ENCODE data around the gene SEC61G.

The SEC61G gene

GRCh38 chr7:54792383-54792782, 33.4 kb upstream of the SEC61G start:
- Histone ChIP-seq H3K4me3 (no peak overlapping the region), H3K27ac (no peak overlapping the region)
- no peak for DNase-seq (ENCODE audit: low spot score)

GRCh38 chr7:54788664-54789063, 29.7 kb upstream of the SEC61G start:
- TF ChIP-seq CTCF (IDR thresholded peaks at IDR 0.05) = peak; percentile 67
- H3K4me3 ChIP-seq = peak overlapping the region; percentile 57

More at GRCh38 chr7:54792383-54792782, 33.4 kb upstream of the SEC61G start:
- TF ChIP-seq CTCF (IDR thresholded peaks at IDR 0.05) = no peak

GRCh38 chr7:54785261-54785660, 26.2 kb upstream of the SEC61G start:
- Histone ChIP-seq H3K4me3 (no peak overlapping the region), H3K27ac (no peak overlapping the region)
- no peak for TF ChIP-seq CTCF (IDR thresholded peaks at IDR 0.05)
- DNase-seq (ENCODE audit: low spot score) = no peak

More at GRCh38 chr7:54788664-54789063, 29.7 kb upstream of the SEC61G start:
- H3K27ac ChIP-seq = no peak overlapping the region
- no peak for DNase-seq (ENCODE audit: low spot score)

DNA sequence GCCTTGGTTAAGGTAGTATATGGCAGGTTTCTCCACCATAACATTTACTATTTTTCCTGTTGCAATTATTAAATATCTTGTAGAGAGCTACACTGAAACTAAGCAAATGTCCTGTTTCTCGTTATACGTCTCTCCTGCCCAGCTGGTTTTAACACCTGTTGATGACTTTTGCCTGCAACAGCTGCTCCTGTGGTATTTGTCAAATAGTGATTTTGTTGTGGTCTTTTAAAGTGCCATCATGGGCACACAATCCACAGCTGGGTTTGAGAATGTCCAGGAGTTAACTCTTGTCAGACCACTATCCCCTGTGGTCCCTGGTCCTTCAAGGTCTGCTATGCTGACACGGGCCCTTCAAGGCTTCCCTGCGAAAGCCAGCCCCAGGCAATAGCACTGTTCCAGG, 24.9 kb upstream of the SEC61G start:
- no peak for DNase-seq (ENCODE audit: low spot score)
- Histone ChIP-seq H3K4me3 (no peak overlapping the region), H3K27ac (no peak overlapping the region)
- no peak for TF ChIP-seq CTCF (IDR thresholded peaks at IDR 0.05)

DNA sequence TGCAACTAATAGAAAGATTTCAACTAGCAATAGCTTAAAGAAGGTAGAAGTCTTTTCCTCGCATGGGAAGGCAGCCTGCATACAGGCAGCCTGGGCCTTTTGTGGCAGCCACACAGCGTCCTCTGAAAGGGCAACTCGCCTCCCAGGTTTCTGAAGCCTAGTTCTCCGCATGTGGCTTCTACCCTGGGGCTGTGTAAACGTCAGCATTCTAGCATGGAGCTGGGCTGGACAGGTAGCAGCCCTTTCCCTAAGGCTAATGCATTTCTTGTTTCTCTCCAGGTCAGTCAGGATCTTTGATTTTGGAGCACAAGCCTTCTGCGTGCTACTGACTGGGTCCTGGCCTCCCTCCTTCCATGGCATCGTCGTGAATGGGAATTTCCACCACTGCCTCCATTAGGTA, 23.8 kb upstream of the SEC61G start:
- Histone ChIP-seq H3K27ac (no peak overlapping the region), H3K4me3 (no peak overlapping the region)
- no peak for TF ChIP-seq CTCF (IDR thresholded peaks at IDR 0.05)
- no peak for DNase-seq (ENCODE audit: low spot score)

GRCh38 chr7:54782314-54782713, 23.3 kb upstream of the SEC61G start:
- no peak for DNase-seq (ENCODE audit: low spot score)
- H3K27ac ChIP-seq = no peak overlapping the region
- no peak for TF ChIP-seq CTCF (IDR thresholded peaks at IDR 0.05)
- no peak overlapping the region for H3K4me3 ChIP-seq

DNA sequence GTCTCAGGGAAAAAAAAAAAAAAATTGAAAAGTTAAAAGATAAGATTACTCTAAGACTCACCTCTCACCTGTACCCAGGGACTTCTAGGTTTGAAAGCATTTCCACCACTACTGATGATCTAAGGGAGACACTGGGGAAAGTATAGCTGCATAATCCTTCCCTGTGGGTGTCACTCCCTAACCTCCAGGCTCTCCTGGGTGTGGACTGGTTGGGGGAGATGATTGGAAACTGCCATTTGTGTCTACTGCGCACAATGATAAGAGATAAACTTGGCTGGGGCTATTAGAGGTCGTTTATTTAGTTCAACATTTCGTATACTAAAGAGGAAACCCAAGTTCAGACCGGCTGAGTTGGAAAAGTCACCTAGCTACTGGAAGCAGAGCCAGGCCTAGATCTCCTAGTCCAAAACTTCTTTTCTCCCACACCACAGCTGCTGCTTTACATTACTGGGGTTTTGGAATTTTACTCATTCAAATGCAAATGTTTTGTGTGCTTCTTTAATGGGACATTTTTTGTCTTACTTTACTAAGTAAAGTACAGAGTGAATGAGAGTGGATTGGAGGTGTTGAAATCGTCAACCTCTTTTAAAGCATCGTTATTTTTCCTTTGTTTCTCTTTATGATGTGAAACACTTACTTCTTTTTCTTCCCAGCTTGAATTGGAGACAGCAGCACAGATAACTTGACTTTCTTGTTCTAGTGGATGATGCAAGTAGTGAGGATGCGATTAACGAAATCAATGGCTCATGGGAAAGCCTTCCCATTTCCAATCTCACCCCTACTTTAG, 22.3 kb upstream of the SEC61G start:
- no peak for DNase-seq (ENCODE audit: low spot score)
- TF ChIP-seq CTCF (IDR thresholded peaks at IDR 0.05) = no peak
- H3K27ac ChIP-seq = no peak overlapping the region
- no peak overlapping the region for H3K4me3 ChIP-seq
